ENCODE data around the gene GRM3. TPM values are rescaled to one million over a fixed set of nuclear protein-coding genes. Genes with fewer than 3 reads are reported as not detected.

GRM3 gene
- total and polyA plus RNA-seq, 2 donors (not counting 1 experiment from before 2014, with no cell fraction given): not detected

DNA sequence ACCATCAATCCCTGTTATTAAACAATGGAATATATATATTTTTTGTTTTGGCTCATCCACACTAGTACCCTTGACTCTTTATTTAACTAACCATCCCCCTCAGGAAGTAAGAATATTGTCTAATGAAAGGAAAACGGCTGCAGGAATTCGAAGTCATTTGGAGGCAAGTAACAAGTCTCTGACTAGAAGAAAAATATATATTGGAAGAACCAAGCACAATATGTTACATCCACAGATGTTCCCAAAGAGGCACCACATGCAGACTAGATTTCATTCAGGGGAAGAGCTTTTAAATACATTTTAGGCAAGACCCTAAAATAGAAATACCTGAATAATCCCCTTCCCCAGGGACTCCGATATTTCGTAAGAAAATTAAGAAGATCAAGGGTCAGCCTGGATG lies 104.5 kb downstream of the GRM3 start:
- H3K4me1 ChIP-seq (ENCODE audit: control insufficient read depth, extremely low read depth, insufficient read depth, low read length): no peaks in the 10 kb centered on the region
- H3K36me3 ChIP-seq (ENCODE audit: control insufficient read depth, insufficient read depth, low read length): no peaks in the 10 kb centered on the region
- no peaks in the 10 kb centered on the region for H3K9me3 ChIP-seq (ENCODE audit: control insufficient read depth, insufficient read depth, low read depth, low read length)
- H3K27me3 ChIP-seq (ENCODE audit: control insufficient read depth, insufficient read depth, low read length): no peaks in the 10 kb centered on the region
- H3K27ac ChIP-seq (ENCODE audit: insufficient read depth, low read length): no peak overlapping the region
- DNase-seq (ENCODE audit: low read depth in 2 of 2): no peak
- no peak for TF ChIP-seq EZH2 (IDR thresholded peaks at IDR 0.05; ENCODE audit: low read length, missing control alignments)
- TF ChIP-seq, protein P1, sequence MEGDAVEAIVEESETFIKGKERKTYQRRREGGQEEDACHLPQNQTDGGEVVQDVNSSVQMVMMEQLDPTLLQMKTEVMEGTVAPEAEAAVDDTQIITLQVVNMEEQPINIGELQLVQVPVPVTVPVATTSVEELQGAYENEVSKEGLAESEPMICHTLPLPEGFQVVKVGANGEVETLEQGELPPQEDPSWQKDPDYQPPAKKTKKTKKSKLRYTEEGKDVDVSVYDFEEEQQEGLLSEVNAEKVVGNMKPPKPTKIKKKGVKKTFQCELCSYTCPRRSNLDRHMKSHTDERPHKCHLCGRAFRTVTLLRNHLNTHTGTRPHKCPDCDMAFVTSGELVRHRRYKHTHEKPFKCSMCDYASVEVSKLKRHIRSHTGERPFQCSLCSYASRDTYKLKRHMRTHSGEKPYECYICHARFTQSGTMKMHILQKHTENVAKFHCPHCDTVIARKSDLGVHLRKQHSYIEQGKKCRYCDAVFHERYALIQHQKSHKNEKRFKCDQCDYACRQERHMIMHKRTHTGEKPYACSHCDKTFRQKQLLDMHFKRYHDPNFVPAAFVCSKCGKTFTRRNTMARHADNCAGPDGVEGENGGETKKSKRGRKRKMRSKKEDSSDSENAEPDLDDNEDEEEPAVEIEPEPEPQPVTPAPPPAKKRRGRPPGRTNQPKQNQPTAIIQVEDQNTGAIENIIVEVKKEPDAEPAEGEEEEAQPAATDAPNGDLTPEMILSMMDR (conservative IDR thresholded peaks at IDR 0.05 in 1 of 2, IDR thresholded peaks at IDR 0.05 in 1 of 2; ENCODE audit: low read depth in 1 of 2, low read length in 2 of 2): no peak
- no peaks in the 10 kb centered on the region for H3K79me2 ChIP-seq (ENCODE audit: control insufficient read depth, insufficient read depth, low read length)
- H3K4me2 ChIP-seq (ENCODE audit: extremely low read depth, insufficient read depth, low read length): no peak overlapping the region
- no peak overlapping the region for H2AFZ ChIP-seq (ENCODE audit: low read length)
- H4K20me1 ChIP-seq (ENCODE audit: control insufficient read depth, extremely low read depth, insufficient read depth, low read length): no peaks in the 10 kb centered on the region
- no peak overlapping the region for H3K9ac ChIP-seq (ENCODE audit: insufficient read depth, low read length)
- H3K4me3 ChIP-seq (replicated peaks in 1 of 4; ENCODE audit: control extremely low read depth in 1 of 4, insufficient read depth in 1 of 4, low read depth in 3 of 4, low read length in 4 of 4): no peak overlapping the region

DNA sequence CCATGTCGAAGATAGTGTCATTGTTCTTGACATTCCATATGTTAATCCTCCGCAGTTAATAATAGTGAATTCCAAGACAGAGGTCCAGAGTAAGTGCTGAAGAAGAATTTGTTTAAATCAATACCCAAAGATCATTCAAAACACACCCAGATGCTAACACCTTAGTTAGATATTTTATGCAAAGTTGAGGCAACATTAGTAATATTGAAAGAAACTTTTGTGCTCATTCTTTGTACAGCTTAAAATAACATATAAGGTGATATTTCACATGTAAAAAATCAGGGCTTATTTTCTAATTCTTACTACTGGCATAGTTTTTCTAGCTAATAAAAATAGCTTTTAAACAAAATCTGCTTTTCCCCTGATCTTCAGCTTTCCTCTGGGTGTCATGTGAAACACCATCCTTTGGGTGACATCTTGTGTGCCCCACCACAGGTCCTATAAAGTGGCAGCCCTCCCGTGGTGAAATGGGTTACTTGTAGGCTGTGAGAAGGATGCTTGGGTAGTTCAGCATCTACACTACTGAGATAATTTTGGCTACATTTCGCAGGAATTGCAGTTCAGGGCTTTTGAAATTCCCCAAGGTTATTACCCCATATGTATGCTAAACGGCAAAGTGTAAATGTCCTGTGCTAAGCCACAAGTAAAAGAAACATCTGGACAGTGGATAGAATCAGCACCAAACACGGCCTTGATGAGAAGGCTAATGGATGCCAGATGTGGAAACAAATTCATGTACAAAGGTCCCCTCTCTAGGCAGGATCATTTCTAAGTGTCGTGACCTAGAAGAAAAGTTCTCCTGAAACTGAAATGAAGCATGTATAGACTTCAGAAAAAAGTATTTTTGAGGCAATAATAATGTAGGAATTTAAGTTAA lies 105.4 kb downstream of the GRM3 start:
- Histone ChIP-seq H3K4me2 (ENCODE audit: extremely low read depth, insufficient read depth, low read length) (no peak overlapping the region), H3K4me1 (ENCODE audit: control insufficient read depth, extremely low read depth, insufficient read depth, low read length) (no peaks in the 10 kb centered on the region), H3K27ac (ENCODE audit: insufficient read depth, low read length) (no peak overlapping the region), H3K4me3 (replicated peaks in 1 of 4; ENCODE audit: control extremely low read depth in 1 of 4, insufficient read depth in 1 of 4, low read depth in 3 of 4, low read length in 4 of 4) (no peak overlapping the region), H3K79me2 (ENCODE audit: control insufficient read depth, insufficient read depth, low read length) (no peaks in the 10 kb centered on the region), H3K27me3 (ENCODE audit: control insufficient read depth, insufficient read depth, low read length) (no peaks in the 10 kb centered on the region), H2AFZ (ENCODE audit: low read length) (no peak overlapping the region), H4K20me1 (ENCODE audit: control insufficient read depth, extremely low read depth, insufficient read depth, low read length) (no peaks in the 10 kb centered on the region), H3K9me3 (ENCODE audit: control insufficient read depth, insufficient read depth, low read depth, low read length) (no peaks in the 10 kb centered on the region), H3K36me3 (ENCODE audit: control insufficient read depth, insufficient read depth, low read length) (no peaks in the 10 kb centered on the region), H3K9ac (ENCODE audit: insufficient read depth, low read length) (no peak overlapping the region)
- TF ChIP-seq, protein P1 (conservative IDR thresholded peaks at IDR 0.05 in 1 of 2, IDR thresholded peaks at IDR 0.05 in 1 of 2; ENCODE audit: low read depth in 1 of 2, low read length in 2 of 2): no peak
- TF ChIP-seq EZH2 (IDR thresholded peaks at IDR 0.05; ENCODE audit: low read length, missing control alignments): no peak
- DNase-seq (ENCODE audit: low read depth in 2 of 2): no peak

- no peaks in the 10 kb centered on the region for H3K4me1 ChIP-seq (ENCODE audit: control insufficient read depth, extremely low read depth, insufficient read depth, low read length)
- no peak for DNase-seq (ENCODE audit: low read depth in 2 of 2)
- no peaks in the 10 kb centered on the region for H3K9me3 ChIP-seq (ENCODE audit: control insufficient read depth, insufficient read depth, low read depth, low read length)
- H3K27ac ChIP-seq (ENCODE audit: insufficient read depth, low read length): no peak overlapping the region
- no peak overlapping the region for H3K4me2 ChIP-seq (ENCODE audit: extremely low read depth, insufficient read depth, low read length)
- H3K4me3 ChIP-seq (replicated peaks in 1 of 4; ENCODE audit: control extremely low read depth in 1 of 4, insufficient read depth in 1 of 4, low read depth in 3 of 4, low read length in 4 of 4): no peak overlapping the region
- H3K79me2 ChIP-seq (ENCODE audit: control insufficient read depth, insufficient read depth, low read length): no peaks in the 10 kb centered on the region
- H2AFZ ChIP-seq (ENCODE audit: low read length): no peak overlapping the region
- H3K27me3 ChIP-seq (ENCODE audit: control insufficient read depth, insufficient read depth, low read length): no peaks in the 10 kb centered on the region
- no peaks in the 10 kb centered on the region for H4K20me1 ChIP-seq (ENCODE audit: control insufficient read depth, extremely low read depth, insufficient read depth, low read length)
- H3K36me3 ChIP-seq (ENCODE audit: control insufficient read depth, insufficient read depth, low read length): no peaks in the 10 kb centered on the region
- TF ChIP-seq, protein P1 (conservative IDR thresholded peaks at IDR 0.05 in 1 of 2, IDR thresholded peaks at IDR 0.05 in 1 of 2; ENCODE audit: low read depth in 1 of 2, low read length in 2 of 2): no peak
- no peak for TF ChIP-seq EZH2 (IDR thresholded peaks at IDR 0.05; ENCODE audit: low read length, missing control alignments)
- no peak overlapping the region for H3K9ac ChIP-seq (ENCODE audit: insufficient read depth, low read length)
Observed at GRCh38 chr7:86749741-86750665, 106.3 kb downstream of the GRM3 start.
